ENCODE results near the gene MPEG1.

Gene MPEG1

GRCh38 chr11:59188954-59189353 is 23.8 kb downstream of the MPEG1 start:
- no peak for DNase-seq

DNA sequence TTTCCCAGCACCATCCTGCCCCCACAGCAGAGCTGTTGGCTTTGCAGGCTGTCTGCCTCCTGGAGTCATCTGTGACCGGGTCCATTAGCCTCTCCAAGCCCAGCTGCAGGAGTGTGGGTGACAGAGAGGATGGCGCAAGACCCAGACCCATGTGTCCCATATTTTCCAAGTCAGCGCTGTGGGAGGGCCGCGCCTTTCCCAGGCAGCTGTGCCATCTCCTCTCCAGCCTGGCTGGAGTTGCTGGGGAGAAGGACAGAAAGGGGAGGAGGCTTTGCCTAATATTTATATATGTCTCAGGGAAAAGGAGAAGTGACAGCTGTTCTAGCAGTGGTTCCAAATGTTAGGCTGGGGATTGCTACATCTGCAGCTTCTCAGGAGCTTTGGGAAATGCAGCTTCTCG is 25.1 kb downstream of the MPEG1 start:
- no peak for DNase-seq

DNA sequence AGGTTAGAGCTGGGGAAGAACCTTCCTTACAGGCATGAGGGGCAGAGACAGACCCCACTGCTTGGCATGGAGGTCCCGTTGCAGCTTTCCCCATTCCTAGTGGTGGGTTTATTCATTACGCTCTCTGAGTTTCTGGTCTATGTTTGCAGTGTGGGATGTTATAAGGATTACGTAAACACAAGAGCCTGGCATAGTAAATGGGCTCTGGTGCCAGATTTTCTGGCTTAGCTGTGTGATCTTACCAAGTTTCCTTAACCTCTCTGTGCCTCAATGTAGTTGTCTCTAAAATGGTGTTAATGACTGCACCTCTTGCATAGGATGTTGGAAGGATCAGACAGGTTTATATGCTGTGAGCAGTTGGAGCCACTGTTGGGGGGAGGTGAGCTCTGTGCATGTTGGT is 25.7 kb downstream of the MPEG1 start:
- DNase-seq = no peak

DNA sequence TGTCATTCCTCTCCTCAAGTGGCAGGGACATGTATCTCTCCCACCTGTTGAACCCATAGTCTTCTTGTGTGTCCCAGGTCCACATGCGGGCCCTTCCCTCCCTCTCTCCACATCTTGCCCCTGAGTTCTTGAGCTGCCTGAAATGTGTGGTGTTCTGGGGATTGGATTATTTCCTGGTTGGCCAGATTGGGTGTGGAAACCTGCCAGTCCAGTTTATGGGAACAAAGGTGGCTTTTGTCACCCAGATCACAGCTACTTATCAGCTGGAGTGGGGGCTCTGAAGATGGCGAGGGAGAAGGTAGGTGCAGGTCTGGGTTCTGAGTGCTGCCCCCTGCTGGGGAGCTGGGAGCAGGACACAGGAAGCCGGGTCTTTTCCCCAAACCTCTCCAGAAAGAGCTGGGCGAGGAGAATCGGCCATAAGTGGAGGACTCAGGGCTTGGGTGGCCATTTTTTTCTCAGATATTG is 26.6 kb downstream of the MPEG1 start:
- DNase-seq = peak in 17 of 56 donors; percentile 18 to 53 (median 33)

DNA sequence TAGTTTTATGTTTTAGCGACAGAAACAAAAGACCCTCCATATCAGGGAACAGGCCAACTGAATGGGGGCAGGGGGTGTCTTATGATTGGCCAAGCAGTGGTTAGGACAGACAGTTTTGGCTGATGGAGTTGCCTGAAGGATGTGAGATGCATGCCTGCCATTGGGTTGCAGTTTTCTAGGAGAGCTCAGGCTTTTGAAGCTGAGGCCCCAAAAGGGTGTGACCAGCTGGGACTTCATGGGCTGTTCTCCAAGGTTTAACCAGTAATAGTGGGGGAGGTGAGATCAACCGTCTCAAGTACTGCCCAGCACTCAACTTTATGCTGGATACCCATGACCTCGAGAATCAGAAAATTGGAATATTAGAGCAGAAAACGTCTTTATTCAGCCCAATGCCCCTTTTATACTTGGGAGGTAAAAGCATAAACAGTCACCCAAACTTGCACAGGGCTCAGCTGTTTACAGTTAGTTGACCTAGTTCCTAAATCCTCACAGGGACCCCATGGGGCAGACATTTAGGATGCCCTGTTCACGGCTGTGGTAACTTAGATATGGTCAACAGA is 27.3 kb downstream of the MPEG1 start:
- no peak for DNase-seq

DNA sequence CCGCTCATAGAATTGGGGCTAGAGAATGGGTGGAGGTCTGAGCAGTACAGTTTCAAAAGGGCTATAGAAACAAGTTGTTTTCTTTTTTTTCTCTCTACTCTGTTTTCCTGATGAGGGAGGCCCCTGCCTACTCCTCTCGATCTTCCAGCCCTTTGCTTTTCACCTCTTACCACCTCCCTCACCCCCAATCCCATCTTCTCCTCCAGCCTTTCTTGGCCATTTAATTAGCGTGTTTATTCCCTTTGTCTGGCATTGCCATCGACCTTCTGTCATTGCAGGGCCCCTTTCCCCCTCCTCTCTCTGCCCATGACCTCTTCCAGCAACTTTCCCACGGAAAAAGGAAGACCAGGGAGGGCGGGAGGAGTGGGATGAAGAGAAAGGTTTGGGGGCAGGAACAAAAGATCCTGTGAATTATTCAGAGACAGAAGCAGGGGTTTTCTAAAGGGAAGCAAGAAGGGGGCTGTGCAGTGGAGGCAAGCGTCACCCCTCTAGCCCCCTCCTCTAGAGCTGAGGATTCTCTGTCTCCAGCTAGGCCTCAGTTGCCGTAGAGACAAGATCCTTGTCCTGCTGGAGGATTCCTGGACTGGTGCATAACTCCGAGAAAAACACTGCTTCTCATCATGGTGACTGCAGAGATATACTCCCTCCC is 27.9 kb downstream of the MPEG1 start:
- no peak for DNase-seq

DNA sequence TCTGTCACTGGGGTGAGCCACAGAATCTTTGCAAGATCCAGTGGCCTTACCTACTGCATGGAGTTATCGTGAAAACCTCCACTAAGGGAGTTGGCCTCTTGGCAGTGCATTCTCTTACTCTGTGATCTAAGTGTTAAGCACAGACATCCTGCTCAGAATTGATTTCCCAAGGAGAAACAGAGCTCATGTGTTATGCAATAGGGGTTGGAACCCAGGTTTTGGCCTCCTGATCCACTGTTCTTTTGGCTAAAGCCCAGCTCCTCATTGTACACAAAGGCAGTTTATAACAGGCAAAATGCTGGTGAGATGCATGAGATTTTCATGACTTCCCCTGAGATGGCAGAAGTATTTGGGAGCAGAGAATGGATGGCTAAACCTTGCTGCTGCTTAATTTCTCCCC is 29.0 kb downstream of the MPEG1 start:
- no peak for DNase-seq

GRCh38 chr11:59182457-59183151 is 30.1 kb downstream of the MPEG1 start:
- DNase-seq = no peak

DNA sequence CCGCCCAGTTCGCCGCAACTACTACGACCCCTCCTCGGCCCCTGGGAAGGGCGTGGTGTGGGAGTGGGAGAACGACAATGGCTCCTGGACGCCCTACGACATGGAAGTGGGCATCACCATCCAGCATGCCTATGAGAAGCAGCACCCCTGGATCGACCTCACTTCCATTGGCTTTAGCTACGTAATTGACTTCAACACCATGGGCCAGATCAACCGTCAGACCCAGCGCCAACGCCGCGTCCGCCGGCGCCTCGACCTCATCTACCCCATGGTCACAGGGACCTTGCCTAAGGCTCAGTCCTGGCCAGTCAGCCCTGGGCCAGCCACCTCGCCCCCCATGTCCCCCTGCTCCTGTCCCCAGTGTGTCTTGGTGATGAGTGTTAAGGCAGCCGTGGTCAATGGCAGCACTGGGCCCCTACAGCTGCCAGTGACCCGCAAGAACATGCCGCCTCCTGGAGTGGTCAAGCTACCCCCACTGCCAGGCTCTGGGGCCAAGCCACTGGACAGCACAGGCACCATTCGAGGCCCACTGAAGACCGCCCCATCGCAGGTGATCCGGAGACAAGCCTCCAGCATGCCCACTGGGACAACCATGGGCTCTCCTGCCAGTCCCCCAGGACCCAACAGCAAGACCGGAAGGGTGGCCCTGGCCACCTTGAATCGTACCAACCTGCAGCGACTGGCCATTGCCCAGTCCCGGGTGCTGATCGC is 30.8 kb downstream of the MPEG1 start:
- no peak for DNase-seq

GRCh38 chr11:59180907-59181306 is 31.8 kb downstream of the MPEG1 start:
- no peak for DNase-seq

DNA sequence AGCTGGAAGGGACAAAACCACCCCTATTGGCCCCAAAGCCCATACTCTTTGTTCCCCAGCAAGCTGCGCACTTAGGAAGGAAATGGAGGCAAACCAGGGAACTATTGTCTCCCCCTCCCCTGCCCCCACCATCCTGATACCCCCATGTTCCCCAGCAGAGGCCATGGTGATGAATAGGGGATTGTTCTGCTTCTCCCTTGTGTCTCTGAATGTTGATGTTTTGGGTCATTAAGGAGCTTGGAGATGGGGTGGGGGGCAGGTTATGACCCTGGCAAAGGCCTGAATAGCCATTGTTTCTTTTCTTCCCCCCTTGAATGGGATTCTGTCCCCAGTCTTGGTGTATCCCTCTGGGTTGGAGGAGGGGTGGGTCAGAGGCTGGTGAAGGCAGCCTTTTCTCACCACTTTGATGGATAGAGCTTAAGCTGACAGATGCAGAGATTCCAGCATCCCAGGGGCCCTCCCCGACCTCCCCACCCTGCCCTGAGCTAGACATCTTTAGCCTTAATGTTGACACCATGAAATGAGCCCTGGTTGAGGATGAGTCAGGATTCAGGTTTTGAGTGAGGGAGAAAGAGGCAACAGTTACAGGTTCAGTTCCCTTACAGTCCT is 32.5 kb downstream of the MPEG1 start:
- peak in 18 of 56 donors; percentile 27 to 61 (median 39) for DNase-seq

GRCh38 chr11:59179121-59179520 is 33.6 kb downstream of the MPEG1 start:
- no peak for DNase-seq

GRCh38 chr11:59178402-59178801 is 34.3 kb downstream of the MPEG1 start:
- no peak for DNase-seq

DNA sequence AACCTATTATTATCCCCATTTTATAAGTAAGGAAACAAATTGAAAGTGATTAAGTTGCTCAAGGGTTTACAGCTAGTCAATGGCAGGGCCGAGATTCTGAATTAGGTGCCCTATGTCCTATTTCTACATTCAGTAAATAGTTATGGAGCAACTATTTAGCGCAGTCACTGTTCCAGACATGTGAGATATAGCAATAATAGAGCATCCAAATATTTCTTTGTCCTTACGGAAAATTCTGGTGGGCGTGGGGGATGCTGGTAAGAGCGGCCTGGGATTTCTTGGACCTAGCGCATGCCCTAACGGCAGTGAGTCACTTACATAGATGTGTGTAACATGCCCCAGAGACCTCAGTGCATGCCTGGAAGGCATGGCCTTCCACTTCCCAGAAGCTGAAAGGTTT is 36.4 kb downstream of the MPEG1 start:
- no peak for DNase-seq

DNA sequence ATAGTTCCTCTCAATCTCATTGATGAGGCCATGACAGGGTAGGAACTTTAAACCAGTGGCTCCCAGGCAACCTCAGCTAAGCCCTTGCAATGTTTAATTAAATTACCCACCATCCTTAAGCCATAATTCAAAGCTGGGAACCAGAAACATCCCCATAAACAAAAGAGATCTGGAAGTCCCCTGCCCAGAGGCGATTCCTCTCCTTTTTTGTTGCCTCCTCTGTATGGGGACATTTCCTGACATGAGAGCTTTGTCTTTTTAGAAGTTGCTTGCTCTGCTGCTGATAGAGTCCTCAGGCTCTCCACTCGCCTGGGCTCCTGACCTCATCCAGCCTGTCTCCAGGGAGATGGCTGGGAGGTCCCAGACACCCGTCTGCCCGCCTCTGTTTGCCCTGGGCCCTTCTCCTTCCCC is 37.6 kb downstream of the MPEG1 start:
- DNase-seq = peak in 9 of 56 donors; percentile 17 to 48 (median 31)

DNA sequence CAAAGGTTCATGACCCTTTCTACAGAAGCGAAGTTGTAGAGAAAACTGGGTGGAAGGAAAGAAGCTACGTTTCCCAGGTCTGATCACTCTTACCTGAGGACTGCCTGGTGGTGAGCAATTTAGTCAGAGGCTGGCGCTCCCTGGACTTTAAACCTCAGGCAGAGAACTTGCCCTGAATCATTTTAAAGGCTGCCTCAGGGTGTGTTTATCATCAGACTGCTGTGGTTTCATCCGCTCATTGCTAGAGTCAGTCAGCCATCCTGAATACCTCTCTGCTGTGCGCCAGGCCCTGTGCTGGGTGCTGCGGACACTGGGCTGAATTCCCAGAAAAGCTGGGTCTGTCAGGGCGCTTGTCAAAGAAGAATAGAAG is 38.1 kb downstream of the MPEG1 start:
- DNase-seq = peak in 8 of 56 donors; percentile 3 to 46 (median 16)

- DNase-seq = peak in 1 of 56 donors; percentile 53
These were observed 38.6 kb downstream of the MPEG1 start for GRCh38 chr11:59173964-59174663.

DNA sequence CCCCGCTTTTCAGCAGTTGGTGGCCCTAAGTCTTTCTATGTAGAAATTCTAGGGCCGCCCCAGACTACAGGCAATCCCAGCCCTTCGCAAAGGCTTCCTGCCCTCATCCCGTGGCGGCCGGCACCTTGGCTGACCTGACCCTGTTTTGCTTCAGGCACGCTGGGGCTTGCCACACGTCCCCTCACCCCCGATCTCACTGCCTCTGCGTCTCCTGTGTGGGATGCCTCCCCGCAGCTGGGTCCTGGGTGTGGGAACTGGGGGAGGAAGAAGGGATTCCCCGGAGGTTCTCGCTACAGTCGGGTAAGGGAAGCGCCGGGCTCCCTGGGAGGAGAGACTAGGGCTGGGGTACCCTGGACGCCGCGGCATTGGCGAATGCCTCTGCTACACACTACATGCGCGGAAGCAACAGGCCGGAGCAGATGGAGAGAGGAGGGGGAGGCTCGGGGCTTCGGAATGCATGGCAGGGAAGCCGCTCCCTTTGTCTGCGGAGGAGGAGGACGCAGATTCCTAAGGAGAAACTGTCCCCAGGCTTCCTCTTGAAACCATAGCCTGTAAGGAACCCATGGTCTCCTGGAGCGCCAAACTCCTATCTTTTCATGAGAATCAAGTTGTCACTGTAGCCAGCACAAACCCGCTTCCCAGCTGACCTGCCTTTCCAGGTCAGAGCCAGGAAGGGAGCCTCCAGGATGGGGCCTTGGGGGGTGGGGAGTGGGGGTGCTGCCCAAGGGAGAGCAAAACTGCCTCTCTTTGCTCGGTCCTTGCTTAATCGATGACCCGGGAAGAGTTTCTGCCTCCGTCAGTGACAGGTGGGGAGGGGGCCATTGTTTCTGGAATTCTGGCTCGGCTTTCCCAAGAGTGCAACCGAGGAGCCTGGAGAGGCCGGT is 39.4 kb downstream of the MPEG1 start:
- peak in 29 of 56 donors; percentile 17 to 61 (median 46) for DNase-seq

DNA sequence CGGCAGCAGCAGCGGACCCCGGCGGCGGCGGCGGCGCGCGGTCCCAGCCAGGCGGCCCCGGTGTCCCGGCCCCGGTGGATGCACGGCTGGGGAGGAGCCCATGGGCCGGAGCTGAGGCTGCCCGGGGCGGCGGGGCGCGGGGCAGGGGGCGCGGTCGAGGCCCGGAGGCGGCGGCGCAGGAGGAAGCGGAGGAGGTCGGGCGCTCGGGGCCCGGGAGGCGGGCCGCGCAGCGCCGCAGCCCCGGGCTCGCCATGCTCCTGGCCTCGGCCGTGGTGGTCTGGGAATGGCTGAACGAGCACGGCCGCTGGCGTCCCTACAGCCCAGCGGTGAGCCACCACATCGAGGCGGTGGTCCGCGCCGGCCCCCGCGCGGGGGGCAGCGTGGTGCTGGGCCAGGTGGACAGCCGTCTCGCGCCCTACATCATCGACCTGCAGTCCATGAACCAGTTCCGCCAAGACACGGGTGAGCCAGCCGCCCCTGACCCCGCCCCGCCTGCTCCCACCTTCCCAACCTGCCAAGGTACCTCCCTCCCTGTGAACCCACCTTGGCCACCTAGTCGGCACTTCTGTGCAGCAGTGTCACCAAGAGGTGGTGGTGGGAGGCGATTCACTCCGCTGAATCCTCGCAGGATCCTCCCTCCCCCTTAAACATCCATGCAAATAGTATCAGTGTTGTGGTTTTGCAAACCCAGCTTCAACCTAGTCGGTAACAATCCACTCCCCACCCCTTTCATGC is 40.2 kb downstream of the MPEG1 start:
- DNase-seq = peak in 8 of 56 donors; percentile 19 to 61 (median 48)
